Measurements from ENCODE around the gene RAPGEF2. TPM values are rescaled to one million over a fixed set of nuclear protein-coding genes. Genes with fewer than 3 reads are reported as not detected.

The RAPGEF2 gene
- total and polyA plus RNA-seq, 2 of the 8 experiments (the other 6 are each of a cell fraction or from before 2014, with no cell fraction given), result 24.4 to 48.6 TPM

DNA sequence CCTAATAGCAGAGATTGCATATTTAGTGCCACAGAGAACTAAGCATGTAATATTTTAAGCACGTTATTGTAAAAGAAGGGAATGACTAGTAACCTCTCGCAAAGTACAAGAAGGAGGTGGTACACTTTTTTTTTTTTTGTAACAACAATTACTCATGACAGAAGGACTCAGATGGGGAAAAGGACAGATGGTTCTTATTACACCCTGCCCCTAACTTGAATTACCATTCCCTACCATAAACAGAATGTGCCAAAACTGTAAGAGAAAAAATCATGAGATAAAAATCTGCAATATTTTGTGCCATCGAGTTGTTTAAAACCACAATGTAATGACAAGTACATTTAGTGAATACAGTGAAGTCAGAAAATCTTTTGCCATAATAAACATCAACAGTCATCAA, 33.0 kb upstream of the RAPGEF2 start:
- Histone ChIP-seq H2BK5ac (ENCODE audit: low read depth, low read length) (no peak overlapping the region), H2BK120ac (replicated peaks; ENCODE audit: low read depth, low read length) (no peak overlapping the region), H3K79me1 (ENCODE audit: low read depth, low read length) (no peaks in the 10 kb centered on the region), H3K4me2 (ENCODE audit: insufficient read depth in 1 of 2, low read depth in 2 of 2, low read length in 2 of 2) (no peak overlapping the region), H2BK20ac (ENCODE audit: low read length) (no peak overlapping the region), H4K91ac (replicated peaks; ENCODE audit: insufficient read length, low read length) (no peak overlapping the region), H3K27ac (ENCODE audit: low read depth, low read length) (no peak overlapping the region), H2AFZ (ENCODE audit: low read length) (no peak overlapping the region), H3K9me3 (ENCODE audit: insufficient read depth in 2 of 2, low read depth in 1 of 2, low read length in 1 of 2) (no peaks in the 10 kb centered on the region), H4K20me1 (replicated peaks in 1 of 2; ENCODE audit: control insufficient read depth in 1 of 2, insufficient read depth in 2 of 2, low read length in 2 of 2) (no peaks in the 10 kb centered on the region), H3K23ac (ENCODE audit: insufficient read length) (no peak overlapping the region), H3K4ac (replicated peaks; ENCODE audit: insufficient read length, low read depth, low read length) (no peak overlapping the region), H3K56ac (replicated peaks; ENCODE audit: insufficient read length, low read depth, low read length) (no peak overlapping the region), H3K23me2 (ENCODE audit: low read depth, low read length) (no peaks in the 10 kb centered on the region), H2BK15ac (ENCODE audit: low read length) (no peak overlapping the region), H3K9ac (replicated peaks in 1 of 4; ENCODE audit: extremely low read depth in 1 of 4, low read depth in 3 of 4, low read length in 3 of 4) (no peak overlapping the region), H3K27me3 (replicated peaks in 1 of 4; ENCODE audit: control insufficient read depth in 3 of 4, extremely low read depth in 1 of 4, insufficient read depth in 3 of 4, low read length in 3 of 4) (peaks cover 0 to 1% (median 0%) of the 10 kb centered on the region in 4 experiments; a peak in 1 of 7 replicates), H3K4me1 (replicated peaks in 1 of 4; ENCODE audit: control insufficient read depth in 3 of 4, insufficient read depth in 4 of 4, low read length in 3 of 4) (peaks cover 0 to 16% (median 6%) of the 10 kb centered on the region in 4 experiments; a peak in 3 of 7 replicates), H3K79me2 (ENCODE audit: control insufficient read depth in 1 of 2, insufficient read depth in 2 of 2, low read length in 2 of 2) (no peaks in the 10 kb centered on the region), H3K4me3 (ENCODE audit: extremely low read depth in 1 of 4, insufficient read depth in 2 of 4, low read depth in 3 of 4, low read length in 4 of 4) (no peak overlapping the region), H2BK12ac (ENCODE audit: low read depth, low read length) (no peak overlapping the region), H4K5ac (ENCODE audit: insufficient read length, low read depth, low read length) (no peak overlapping the region), H4K8ac (ENCODE audit: extremely low read depth, insufficient read depth, low read length) (no peak overlapping the region), H2AK5ac (ENCODE audit: low read depth, low read length) (no peak overlapping the region), H3K18ac (ENCODE audit: extremely low read depth, low read length) (no peak overlapping the region), H3K36me3 (ENCODE audit: control insufficient read depth in 2 of 4, insufficient read depth in 4 of 4, low read length in 3 of 4) (no peaks in the 10 kb centered on the region), H3K14ac (ENCODE audit: insufficient read length) (no peak overlapping the region)
- TF ChIP-seq MAX (IDR thresholded peaks at IDR 0.05) (no peak), CTBP2 (IDR thresholded peaks at IDR 0.05; ENCODE audit: borderline replicate concordance, insufficient read depth, insufficient read length, low read length) (no peak), SP2 (IDR thresholded peaks at IDR 0.05; ENCODE audit: low read length) (no peak), CEBPB (IDR thresholded peaks at IDR 0.05; ENCODE audit: low read depth, low read length) (no peak), CHD1 (IDR thresholded peaks at IDR 0.05; ENCODE audit: low read depth, low read length) (no peak), ZNF274 (IDR thresholded peaks at IDR 0.05; ENCODE audit: borderline replicate concordance, extremely low read depth, low read length) (no peak), SUZ12 (IDR thresholded peaks at IDR 0.05; ENCODE audit: low read length) (no peak), POU5F1 (IDR thresholded peaks at IDR 0.05; ENCODE audit: low read depth, low read length) (no peak), CHD2 (IDR thresholded peaks at IDR 0.05; ENCODE audit: low read length) (no peak), EGR1 (IDR thresholded peaks at IDR 0.05; ENCODE audit: borderline replicate concordance, low read depth, low read length) (no peak), TEAD4 (IDR thresholded peaks at IDR 0.05; ENCODE audit: low read depth, low read length) (no peak), SIN3A (conservative IDR thresholded peaks at IDR 0.05 in 1 of 2, IDR thresholded peaks at IDR 0.05 in 1 of 2; ENCODE audit: low read depth in 1 of 2, low read length in 2 of 2) (no peak), PHF8 (conservative IDR thresholded peaks at IDR 0.05; ENCODE audit: low read depth, low read length) (no peak)
- TF ChIP-seq, protein P1, sequence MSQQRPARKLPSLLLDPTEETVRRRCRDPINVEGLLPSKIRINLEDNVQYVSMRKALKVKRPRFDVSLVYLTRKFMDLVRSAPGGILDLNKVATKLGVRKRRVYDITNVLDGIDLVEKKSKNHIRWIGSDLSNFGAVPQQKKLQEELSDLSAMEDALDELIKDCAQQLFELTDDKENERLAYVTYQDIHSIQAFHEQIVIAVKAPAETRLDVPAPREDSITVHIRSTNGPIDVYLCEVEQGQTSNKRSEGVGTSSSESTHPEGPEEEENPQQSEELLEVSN (IDR thresholded peaks at IDR 0.05), result no peak
- POLR2A ChIA-PET (ENCODE audit: partially characterized antibody), result no interaction called here
- CTCF ChIA-PET (ENCODE audit: partially characterized antibody), result no interaction called here
- FAIRE-seq, result no peak
- 84% methylated on average over 3 of the region's 3 CpGs; no CpG with 5 or more reads in 1 of the 2 experiments for WGBS, 2 experiments (ENCODE audit: extremely low coverage in 1 of 2, insufficient coverage in 1 of 2, insufficient read length in 1 of 2, insufficient replicate concordance in 2 of 2, low coverage in 1 of 2, low lambda C conversion rate in 2 of 2, missing lambda C conversion rate in 1 of 2)
- DNase-seq (ENCODE audit: low read depth in 1 of 2, low spot score in 2 of 2), result no peak

Measured in H1 (cell line).